ENCODE data around the gene BPIFB4.
"Not testable (repeated sequence)": the region's sequence is repeated elsewhere in the genome, so short reads cannot be mapped to it uniquely, and the experiment has no call there.

Gene BPIFB4

DNA sequence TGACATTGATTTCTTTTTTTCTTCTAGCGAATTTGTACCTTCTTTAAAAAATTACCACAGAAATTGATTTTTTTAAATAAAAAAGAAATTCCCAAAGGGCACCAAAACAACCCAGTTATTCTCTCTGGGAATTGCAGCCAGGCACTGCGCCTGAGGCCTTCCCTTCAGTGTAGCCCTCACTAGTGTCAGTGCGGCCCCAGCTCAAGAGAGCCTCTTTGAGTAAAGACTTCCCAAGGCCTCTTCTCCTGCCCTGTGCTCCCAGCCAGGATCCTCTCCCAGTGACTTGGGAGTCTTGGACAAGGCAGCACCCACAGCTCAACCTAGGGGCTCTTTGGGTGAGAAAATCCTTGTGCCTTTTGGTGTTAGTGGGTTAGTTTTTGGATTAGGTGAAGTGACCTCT, 41.5 kb downstream of the BPIFB4 start:
- no peaks in the 10 kb centered on the region for H3K36me3 ChIP-seq (ENCODE audit: control insufficient read depth, insufficient read depth, low read length)
- peaks cover 3% of the 10 kb centered on the region; the same call in 1 of the 2 replicates for H3K9me3 ChIP-seq (ENCODE audit: control insufficient read depth, insufficient read depth, low read depth, low read length)
- no peaks in the 10 kb centered on the region for H3K4me1 ChIP-seq (ENCODE audit: control insufficient read depth, insufficient read depth, low read length)
- no peak overlapping the region for H3K4me3 ChIP-seq (ENCODE audit: low read depth, low read length)
- peaks cover 5% of the 10 kb centered on the region for H3K27me3 ChIP-seq (ENCODE audit: control insufficient read depth, insufficient read depth, low read length)
- H3K9ac ChIP-seq (ENCODE audit: low read length) = no peak overlapping the region
- H3K27ac ChIP-seq (ENCODE audit: low read depth, low read length) = no peak overlapping the region

- H3K9ac ChIP-seq (ENCODE audit: low read length); H3K4me1 ChIP-seq (ENCODE audit: control insufficient read depth, insufficient read depth, low read length); H3K27me3 ChIP-seq (ENCODE audit: control insufficient read depth, insufficient read depth, low read length); H3K36me3 ChIP-seq (ENCODE audit: control insufficient read depth, insufficient read depth, low read length); H3K9me3 ChIP-seq (ENCODE audit: control insufficient read depth, insufficient read depth, low read depth, low read length); H3K4me3 ChIP-seq (ENCODE audit: low read depth, low read length); H3K27ac ChIP-seq (ENCODE audit: low read depth, low read length): not testable (repeated sequence)
Measured at GRCh38 chr20:33122297-33122696, 42.9 kb downstream of the BPIFB4 start.

GRCh38 chr20:33124261-33124660, 44.8 kb downstream of the BPIFB4 start:
- no peaks in the 10 kb centered on the region for H3K36me3 ChIP-seq (ENCODE audit: control insufficient read depth, insufficient read depth, low read length)
- peaks cover 3% of the 10 kb centered on the region; the same call in 1 of the 2 replicates for H3K9me3 ChIP-seq (ENCODE audit: control insufficient read depth, insufficient read depth, low read depth, low read length)
- no peak overlapping the region for H3K27ac ChIP-seq (ENCODE audit: low read depth, low read length)
- peaks cover 5% of the 10 kb centered on the region for H3K27me3 ChIP-seq (ENCODE audit: control insufficient read depth, insufficient read depth, low read length)
- no peaks in the 10 kb centered on the region for H3K4me1 ChIP-seq (ENCODE audit: control insufficient read depth, insufficient read depth, low read length)
- no peak overlapping the region for H3K4me3 ChIP-seq (ENCODE audit: low read depth, low read length)
- H3K9ac ChIP-seq (ENCODE audit: low read length) = no peak overlapping the region

GRCh38 chr20:33124994-33125393, 45.6 kb downstream of the BPIFB4 start:
- no peaks in the 10 kb centered on the region for H3K4me1 ChIP-seq (ENCODE audit: control insufficient read depth, insufficient read depth, low read length)
- H3K9me3 ChIP-seq (ENCODE audit: control insufficient read depth, insufficient read depth, low read depth, low read length) = peaks cover 3% of the 10 kb centered on the region; the same call in 1 of the 2 replicates
- no peak overlapping the region for H3K9ac ChIP-seq (ENCODE audit: low read length)

GRCh38 chr20:33125983-33126382, 46.5 kb downstream of the BPIFB4 start:
- Histone ChIP-seq H3K4me1 (ENCODE audit: control insufficient read depth, insufficient read depth, low read length) (no peaks in the 10 kb centered on the region), H3K4me3 (ENCODE audit: low read depth, low read length) (no peak overlapping the region), H3K9me3 (ENCODE audit: control insufficient read depth, insufficient read depth, low read depth, low read length) (0 out of 2 replicates have a peak, but pooled peaks cover 3% of the 10 kb centered on the region), H3K36me3 (ENCODE audit: control insufficient read depth, insufficient read depth, low read length) (no peaks in the 10 kb centered on the region), H3K27me3 (ENCODE audit: control insufficient read depth, insufficient read depth, low read length) (peaks cover 5% of the 10 kb centered on the region), H3K27ac (ENCODE audit: low read depth, low read length) (no peak overlapping the region), H3K9ac (ENCODE audit: low read length) (no peak overlapping the region)

More at GRCh38 chr20:33124994-33125393, 45.6 kb downstream of the BPIFB4 start:
- Histone ChIP-seq H3K4me3 (ENCODE audit: low read depth, low read length) (no peak overlapping the region), H3K27me3 (ENCODE audit: control insufficient read depth, insufficient read depth, low read length) (peaks cover 5% of the 10 kb centered on the region), H3K36me3 (ENCODE audit: control insufficient read depth, insufficient read depth, low read length) (no peaks in the 10 kb centered on the region), H3K27ac (ENCODE audit: low read depth, low read length) (no peak overlapping the region)

GRCh38 chr20:33127422-33128097, 48.1 kb downstream of the BPIFB4 start:
- H3K27ac ChIP-seq (ENCODE audit: low read depth, low read length) = no peak overlapping the region
- no peak overlapping the region for H3K4me3 ChIP-seq (ENCODE audit: low read depth, low read length)
- peaks cover 5% of the 10 kb centered on the region for H3K27me3 ChIP-seq (ENCODE audit: control insufficient read depth, insufficient read depth, low read length)
- H3K9me3 ChIP-seq (ENCODE audit: control insufficient read depth, insufficient read depth, low read depth, low read length) = 0 out of 2 replicates have a peak, but pooled peaks cover 3% of the 10 kb centered on the region
- no peak overlapping the region for H3K9ac ChIP-seq (ENCODE audit: low read length)
- no peaks in the 10 kb centered on the region for H3K36me3 ChIP-seq (ENCODE audit: control insufficient read depth, insufficient read depth, low read length)
- peaks cover 5% of the 10 kb centered on the region for H3K4me1 ChIP-seq (ENCODE audit: control insufficient read depth, insufficient read depth, low read length)

DNA sequence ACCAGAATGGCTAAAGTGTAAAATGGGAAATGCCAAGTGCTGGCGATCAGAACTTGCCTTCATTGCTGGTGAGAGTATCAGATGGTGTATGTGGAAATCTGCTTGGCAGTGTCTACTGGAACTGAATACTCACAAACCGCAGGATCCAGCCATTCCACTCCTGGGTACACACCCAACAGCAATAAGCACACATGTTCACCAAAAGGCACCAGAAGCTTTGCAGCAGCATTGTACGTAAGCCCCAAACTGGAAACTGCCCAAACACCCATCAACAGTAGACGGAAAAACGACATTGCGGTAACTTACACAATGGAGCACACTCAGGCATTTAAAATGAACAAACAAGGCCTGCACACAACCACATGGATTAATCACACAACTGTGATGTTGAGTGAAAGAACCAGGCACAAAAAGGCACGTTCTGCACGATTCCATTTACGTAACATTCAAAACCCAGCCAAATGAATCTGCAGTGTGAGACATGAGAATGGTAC, 51.2 kb downstream of the BPIFB4 start:
- no peak overlapping the region for H3K4me3 ChIP-seq (ENCODE audit: low read depth, low read length)
- no peaks in the 10 kb centered on the region for H3K27me3 ChIP-seq (ENCODE audit: control insufficient read depth, insufficient read depth, low read length)
- no peak overlapping the region for H3K27ac ChIP-seq (ENCODE audit: low read depth, low read length)

GRCh38 chr20:33131949-33132473, 52.6 kb downstream of the BPIFB4 start:
- H3K4me1 ChIP-seq (ENCODE audit: control insufficient read depth, insufficient read depth, low read length) = peaks cover 12% of the 10 kb centered on the region
- no peaks in the 10 kb centered on the region for H3K27me3 ChIP-seq (ENCODE audit: control insufficient read depth, insufficient read depth, low read length)
- H3K9ac ChIP-seq (ENCODE audit: low read length) = no peak overlapping the region
- H3K27ac ChIP-seq (ENCODE audit: low read depth, low read length) = no peak overlapping the region
- H3K9me3 ChIP-seq (ENCODE audit: control insufficient read depth, insufficient read depth, low read depth, low read length) = no peaks in the 10 kb centered on the region
- no peak overlapping the region for H3K4me3 ChIP-seq (ENCODE audit: low read depth, low read length)
- H3K36me3 ChIP-seq (ENCODE audit: control insufficient read depth, insufficient read depth, low read length) = no peaks in the 10 kb centered on the region

More for the DNA sequence above, 51.2 kb downstream of the BPIFB4 start:
- H3K9ac ChIP-seq (ENCODE audit: low read length) = no peak overlapping the region
- H3K36me3 ChIP-seq (ENCODE audit: control insufficient read depth, insufficient read depth, low read length) = no peaks in the 10 kb centered on the region
- H3K9me3 ChIP-seq (ENCODE audit: control insufficient read depth, insufficient read depth, low read depth, low read length) = no peaks in the 10 kb centered on the region
- peaks cover 12% of the 10 kb centered on the region for H3K4me1 ChIP-seq (ENCODE audit: control insufficient read depth, insufficient read depth, low read length)

GRCh38 chr20:33132513-33133372, 53.3 kb downstream of the BPIFB4 start:
- no peak overlapping the region for H3K27ac ChIP-seq (ENCODE audit: low read depth, low read length)
- peaks cover 12% of the 10 kb centered on the region for H3K4me1 ChIP-seq (ENCODE audit: control insufficient read depth, insufficient read depth, low read length)
- H3K9me3 ChIP-seq (ENCODE audit: control insufficient read depth, insufficient read depth, low read depth, low read length) = no peaks in the 10 kb centered on the region
- H3K9ac ChIP-seq (ENCODE audit: low read length) = no peak overlapping the region
- H3K36me3 ChIP-seq (ENCODE audit: control insufficient read depth, insufficient read depth, low read length) = no peaks in the 10 kb centered on the region
- no peaks in the 10 kb centered on the region for H3K27me3 ChIP-seq (ENCODE audit: control insufficient read depth, insufficient read depth, low read length)
- no peak overlapping the region for H3K4me3 ChIP-seq (ENCODE audit: low read depth, low read length)

DNA sequence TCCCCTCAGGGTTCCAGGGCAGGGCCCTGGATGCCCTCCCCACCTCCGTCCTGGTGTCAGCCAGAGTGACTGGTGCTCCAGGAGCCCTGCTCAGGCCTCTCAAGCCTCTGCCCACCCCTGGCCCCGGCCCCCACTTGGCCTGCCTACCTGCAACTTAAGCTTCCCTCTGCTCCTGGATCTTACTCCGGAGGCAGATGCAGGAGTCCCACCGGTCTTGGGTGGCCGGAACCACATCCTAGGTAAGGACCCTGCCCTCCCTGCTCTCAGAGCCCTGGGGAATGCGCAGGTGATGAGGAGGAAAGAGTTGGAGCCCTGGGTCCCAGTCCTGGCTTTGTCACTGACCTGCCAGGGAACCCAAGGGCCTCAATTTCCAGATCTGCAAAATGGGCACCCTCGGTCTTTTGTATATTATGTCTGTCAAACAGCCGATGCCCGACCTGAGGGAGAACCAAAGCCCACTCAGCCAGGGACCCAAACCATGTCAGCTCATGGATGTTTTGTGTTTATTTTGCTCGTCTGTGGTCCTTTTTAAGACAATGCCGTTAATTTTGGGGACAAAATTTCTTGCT, 54.0 kb downstream of the BPIFB4 start:
- no peak overlapping the region for H3K27ac ChIP-seq (ENCODE audit: low read depth, low read length)
- peaks cover 12% of the 10 kb centered on the region for H3K4me1 ChIP-seq (ENCODE audit: control insufficient read depth, insufficient read depth, low read length)
- no peaks in the 10 kb centered on the region for H3K27me3 ChIP-seq (ENCODE audit: control insufficient read depth, insufficient read depth, low read length)
- no peaks in the 10 kb centered on the region for H3K36me3 ChIP-seq (ENCODE audit: control insufficient read depth, insufficient read depth, low read length)
- no peak overlapping the region for H3K9ac ChIP-seq (ENCODE audit: low read length)
- H3K4me3 ChIP-seq (ENCODE audit: low read depth, low read length) = no peak overlapping the region
- H3K9me3 ChIP-seq (ENCODE audit: control insufficient read depth, insufficient read depth, low read depth, low read length) = peaks cover 6% of the 10 kb centered on the region; the same call in 1 of the 2 replicates
